HepG2 (cell line): ENCODE measurements around the gene PDZD7. TPM values are rescaled to one million over a fixed set of nuclear protein-coding genes. Genes with fewer than 3 reads are reported as not detected.

Experiments
- CREB1 ChIP-seq, 2 experiments: fragments of 450-650 bp in 1 of 2; IDR thresholded peaks; 2 replicates each; pipeline ENCODE4 v1.6.1; 2016 to 2017; ENCODE audit warnings: control low read depth in 1 of 2, mild to moderate bottlenecking in 1 of 2, missing compliant biosample characterization in 1 of 2, missing genetic modification characterization in 1 of 2
- CTCF ChIP-seq: sonication (generic); formaldehyde crosslinking; IDR thresholded peaks from 2 replicates; pipeline ENCODE4 v1.5.0; 2020; ENCODE audit warnings: mild to moderate bottlenecking, missing genetic modification reagents, moderate library complexity
- E2F2 ChIP-seq: sonication (generic); formaldehyde crosslinking; IDR thresholded peaks from 2 replicates; pipeline ENCODE4 v1.4.0; 2020; ENCODE audit warnings: missing genetic modification reagents, borderline replicate concordance
- HNF1B ChIP-seq: sonication (generic); formaldehyde crosslinking; IDR thresholded peaks from 2 replicates; pipeline ENCODE4 v1.5.1; 2020; ENCODE audit warnings: mild to moderate bottlenecking, moderate library complexity, missing genetic modification reagents
- HOXD1 ChIP-seq: sonication (generic); formaldehyde crosslinking; IDR thresholded peaks from 2 replicates; pipeline ENCODE4 v1.5.0; 2020; ENCODE audit warnings: missing genetic modification reagents
- LBX2 ChIP-seq: sonication (generic); formaldehyde crosslinking; IDR thresholded peaks from 2 replicates; pipeline ENCODE4 v1.5.0; 2020; ENCODE audit warnings: missing genetic modification reagents, mild to moderate bottlenecking, borderline replicate concordance
- MAZ ChIP-seq, 2 experiments: sonication (generic) in 1 of 2; formaldehyde crosslinking in 1 of 2; IDR thresholded peaks; 2 replicates each; pipeline versions ENCODE4 v1.5.0 to v1.6.1; 2012 to 2020; ENCODE audit warnings: low read depth in 2 of 2, mild to moderate bottlenecking in 2 of 2, borderline replicate concordance in 1 of 2, improper control_type of control experiment in 1 of 2, low read length in 1 of 2, missing genetic modification reagents in 1 of 2, moderate library complexity in 1 of 2
- MXD4 ChIP-seq: IDR thresholded peaks from 2 replicates; pipeline ENCODE4 v1.6.1; 2016; ENCODE audit warnings: mild to moderate bottlenecking, missing biosample characterization, missing genetic modification reagents
- PHF20 ChIP-seq: sonication (generic); formaldehyde crosslinking; IDR thresholded peaks from 2 replicates; pipeline ENCODE4 v1.5.0; 2020; ENCODE audit warnings: mild to moderate bottlenecking, missing genetic modification reagents
- PITX1 ChIP-seq: sonication (generic); formaldehyde crosslinking; IDR thresholded peaks from 2 replicates; pipeline ENCODE4 v1.5.1; 2020; ENCODE audit warnings: mild to moderate bottlenecking, missing genetic modification reagents
- SCMH1 ChIP-seq: sonication (generic); formaldehyde crosslinking; IDR thresholded peaks from 2 replicates; pipeline ENCODE4 v1.9.0; 2021; ENCODE audit warnings: missing genetic modification reagents, mild to moderate bottlenecking, borderline replicate concordance
- SMAD9 ChIP-seq: sonication (generic); formaldehyde crosslinking; IDR thresholded peaks from 2 replicates; pipeline ENCODE4 v1.5.1; 2020; ENCODE audit warnings: mild to moderate bottlenecking, missing genetic modification reagents
- TAF1 ChIP-seq: sonication (generic); formaldehyde crosslinking; IDR thresholded peaks from 2 replicates; pipeline ENCODE4 v1.4.0; 2020; ENCODE audit warnings: missing genetic modification reagents
- THAP11 ChIP-seq: IDR thresholded peaks from 2 replicates; pipeline ENCODE4 v1.6.1; 2016; ENCODE audit warnings: missing biosample characterization, missing genetic modification reagents
- ZBTB7A ChIP-seq: sonication (generic); formaldehyde crosslinking; IDR thresholded peaks from 2 replicates; pipeline ENCODE4 v1.8.0; 2022; ENCODE audit warnings: mild to moderate bottlenecking, missing genetic modification reagents
- ZNF124 ChIP-seq: sonication (generic); formaldehyde crosslinking; IDR thresholded peaks from 2 replicates; pipeline ENCODE4 v1.4.0; 2020; ENCODE audit warnings: missing genetic modification reagents
- ZNF225 ChIP-seq: sonication (generic); formaldehyde crosslinking; IDR thresholded peaks from 2 replicates; pipeline ENCODE4 v1.4.0; 2020; ENCODE audit warnings: mild to moderate bottlenecking, missing genetic modification reagents
- ZNF484 ChIP-seq: sonication (generic); formaldehyde crosslinking; IDR thresholded peaks from 2 replicates; pipeline ENCODE4 v1.5.1; 2020; ENCODE audit warnings: mild to moderate bottlenecking, low read depth, missing genetic modification reagents, borderline replicate concordance
- ZNF772 ChIP-seq: sonication (generic); formaldehyde crosslinking; IDR thresholded peaks from 2 replicates; pipeline ENCODE4 v1.5.0; 2020; ENCODE audit warnings: mild to moderate bottlenecking, missing genetic modification reagents
- ZNF800 ChIP-seq: sonication (generic); formaldehyde crosslinking; IDR thresholded peaks from 2 replicates; pipeline ENCODE4 v1.4.0; 2020; ENCODE audit warnings: missing genetic modification reagents
- ZSCAN21 ChIP-seq: sonication (generic); formaldehyde crosslinking; IDR thresholded peaks from 2 replicates; pipeline ENCODE4 v1.8.0; 2022; ENCODE audit warnings: mild to moderate bottlenecking, missing genetic modification reagents, moderate library complexity, borderline replicate concordance
- polyA plus RNA-seq, 8 experiments: library from polyadenylated mRNA; depleted of rRNA in 3 of 8; stranded (reverse) in 7 of 8; unstranded in 1 of 8; fragments of >200 nt; fragmentation: Illumina TruSeq in 4 of 8; extraction: Trizol in 4 of 8; gene quantifications; 2 replicates each; pipeline versions ENCODE4 v1.2.1 to v1.2.3, GENCODE V29; 2011 to 2016; ENCODE audit warnings: low read depth in 4 of 8, missing spikeins in 1 of 8, mixed read lengths in 1 of 8; ENCODE audit not compliant: insufficient read depth in 1 of 8
- total RNA-seq, 5 experiments: library from RNA; depleted of rRNA; stranded (reverse); fragments of >200 nt; fragmentation: Illumina TruSeq; extraction: Trizol; gene quantifications; 2 replicates each; pipeline ENCODE4 v1.2.3, GENCODE V29; 2016; ENCODE audit warnings: low read depth in 1 of 5

Gene PDZD7
- total and polyA plus RNA-seq, 2 of the 13 experiments (the other 11 are each of a cell fraction or from before 2014, with no cell fraction given), result 0.58 to 0.73 TPM

- TF ChIP-seq ZNF800 (CRISPR knock-in tag) (peak; percentile 98), E2F2 (CRISPR knock-in tag) (no peak; the same call in 1 of the 2 replicates), CREB1 (IDR thresholded peaks at IDR 0.05) (no peak), CREB1 (CRISPR knock-in tag; IDR thresholded peaks at IDR 0.05) (no peak), HNF1B (CRISPR knock-in tag) (no peak), LBX2 (CRISPR knock-in tag) (peak; percentile 35; the same call in 1 of the 2 replicates), ZBTB7A (CRISPR knock-in tag) (peak; percentile 80), ZSCAN21 (CRISPR knock-in tag) (peak; percentile 97), ZNF484 (CRISPR knock-in tag) (peak; percentile 29; the same call in 1 of the 2 replicates), ZNF124 (CRISPR knock-in tag) (peak; percentile 31; the same call in 1 of the 2 replicates), MAZ (IDR thresholded peaks at IDR 0.05; ENCODE audit: borderline replicate concordance, low read depth, low read length) (peak; percentile 25; the same call in 1 of the 2 replicates), MAZ (CRISPR knock-in tag; IDR thresholded peaks at IDR 0.05; ENCODE audit: low read depth) (peak; percentile 95), SMAD9 (CRISPR knock-in tag) (no peak), ZNF225 (CRISPR knock-in tag) (peak; percentile 22; the same call in 1 of the 2 replicates), PHF20 (CRISPR knock-in tag) (peak; percentile 61; the same call in 1 of the 2 replicates), HOXD1 (CRISPR knock-in tag) (peak; percentile 74; the same call in 1 of the 2 replicates), ZNF772 (CRISPR knock-in tag) (peak; percentile 96), PITX1 (CRISPR knock-in tag) (peak; percentile 52; the same call in 1 of the 2 replicates), THAP11 (CRISPR knock-in tag) (peak; percentile 77), TAF1 (CRISPR knock-in tag) (peak; percentile 81), MXD4 (CRISPR knock-in tag) (peak; percentile 26; the same call in 1 of the 2 replicates), SCMH1 (CRISPR knock-in tag) (no peak), CTCF (CRISPR knock-in tag) (peak; percentile 79)
These were observed 31.5 kb upstream of the PDZD7 start (continued) for GRCh38 chr10:101062232-101063049.
